K562 (cell line): ENCODE data around the gene OR2A12. TPM values are rescaled to one million over a fixed set of nuclear protein-coding genes. Genes with fewer than 3 reads are reported as not detected.

Source experiments
- polyA plus RNA-seq, 8 experiments: library from polyadenylated mRNA; depleted of rRNA in 4 of 8; stranded (reverse) in 5 of 8; unstranded in 3 of 8; fragments of >200 nt; fragmentation: Nextera tagmentation in 2 of 8; fragmentation: Illumina TruSeq in 1 of 8; extraction: Ambion mirVana in 2 of 8; extraction: Trizol in 1 of 8; gene quantifications; 2 replicates each; pipeline versions ENCODE4 v1.2.1 to v1.2.3, GENCODE V29; 2011 to 2014; ENCODE audit warnings: inconsistent platforms in 1 of 8, missing spikeins in 1 of 8
- small RNA-seq: library from RNA; depleted of rRNA; stranded (forward); fragments of <200 nt; gene quantifications from one replicate; pipeline ENCODE3, GENCODE V24; 2014
- total RNA-seq, 7 experiments: library from RNA; depleted of rRNA in 6 of 7; stranded (reverse); fragments of >200 nt in 6 of 7; fragmentation: Illumina TruSeq in 2 of 7; extraction: Trizol in 2 of 7; gene quantifications; 2 replicates each; pipeline versions ENCODE4 v1.2.1 to v1.2.3, GENCODE V29; 2011 to 2021; ENCODE audit warnings: low replicate concordance in 1 of 7

The OR2A12 gene
- total and polyA plus RNA-seq, 9 of the 15 experiments (the other 6 are each of a cell fraction or from before 2014, with no cell fraction given): not detected

Small RNAs within 50 kb of the gene (small RNA-seq; reads per million reads assigned to genes)
- gene OR2A41P: not detected

Other genes starting within 250 kb of the OR2A12 start
Only the 7 nearest of the 14 such genes appear.
- gene OR6B1, start 86.0 kb upstream of the OR2A12 start, total RNA-seq (2014; rRNA removed): not detected in 2 replicates
- not detected in 2 replicates for gene OR6B1, start 86.0 kb upstream of the OR2A12 start, total RNA-seq (2014; rRNA removed; fragmentation: Illumina TruSeq; extraction: Trizol)
- gene OR6B1, start 86.0 kb upstream of the OR2A12 start, total RNA-seq (2015; rRNA removed; fragmentation: Illumina TruSeq; extraction: Trizol): not detected in 2 replicates
- not detected in 2 replicates for gene OR6B1, start 86.0 kb upstream of the OR2A12 start, total RNA-seq (2021)
- not detected in 2 replicates for gene OR6B1, start 86.0 kb upstream of the OR2A12 start, polyA plus RNA-seq (2011; rRNA removed)
- not detected in 2 replicates for gene OR6B1, start 86.0 kb upstream of the OR2A12 start, polyA plus RNA-seq (2014; fragmentation: Illumina TruSeq; extraction: Trizol)
- not detected for gene OR6B1, start 86.0 kb upstream of the OR2A12 start, polyA plus RNA-seq (2014; fragmentation: Nextera tagmentation; extraction: Ambion mirVana)
- not detected in 2 replicates for gene OR6B1, start 86.0 kb upstream of the OR2A12 start, polyA plus RNA-seq (2014; rRNA removed)
- not detected in 2 replicates for gene OR2A5, start 37.3 kb upstream of the OR2A12 start, total RNA-seq (2014; rRNA removed)
- not detected in 2 replicates for gene OR2A5, start 37.3 kb upstream of the OR2A12 start, total RNA-seq (2014; rRNA removed; fragmentation: Illumina TruSeq; extraction: Trizol)
- gene OR2A5, start 37.3 kb upstream of the OR2A12 start, total RNA-seq (2015; rRNA removed; fragmentation: Illumina TruSeq; extraction: Trizol): not detected in 2 replicates
- gene OR2A5, start 37.3 kb upstream of the OR2A12 start, total RNA-seq (2021): not detected in 2 replicates
- gene OR2A5, start 37.3 kb upstream of the OR2A12 start, polyA plus RNA-seq (2011; rRNA removed): not detected in 2 replicates
- not detected in 2 replicates for gene OR2A5, start 37.3 kb upstream of the OR2A12 start, polyA plus RNA-seq (2014; fragmentation: Illumina TruSeq; extraction: Trizol)
- gene OR2A5, start 37.3 kb upstream of the OR2A12 start, polyA plus RNA-seq (2014; fragmentation: Nextera tagmentation; extraction: Ambion mirVana): not detected
- gene OR2A5, start 37.3 kb upstream of the OR2A12 start, polyA plus RNA-seq (2014; rRNA removed): not detected in 2 replicates
- gene OR2A25, start 16.5 kb upstream of the OR2A12 start, total RNA-seq (2014; rRNA removed): not detected in 2 replicates
- gene OR2A25, start 16.5 kb upstream of the OR2A12 start, total RNA-seq (2014; rRNA removed; fragmentation: Illumina TruSeq; extraction: Trizol): not detected in 2 replicates
- not detected in 2 replicates for gene OR2A25, start 16.5 kb upstream of the OR2A12 start, total RNA-seq (2015; rRNA removed; fragmentation: Illumina TruSeq; extraction: Trizol)
- gene OR2A25, start 16.5 kb upstream of the OR2A12 start, total RNA-seq (2021): not detected in 2 replicates
- not detected in 2 replicates for gene OR2A25, start 16.5 kb upstream of the OR2A12 start, polyA plus RNA-seq (2011; rRNA removed)
- not detected in 2 replicates for gene OR2A25, start 16.5 kb upstream of the OR2A12 start, polyA plus RNA-seq (2014; fragmentation: Illumina TruSeq; extraction: Trizol)
- not detected for gene OR2A25, start 16.5 kb upstream of the OR2A12 start, polyA plus RNA-seq (2014; fragmentation: Nextera tagmentation; extraction: Ambion mirVana)
- not detected in 2 replicates for gene OR2A25, start 16.5 kb upstream of the OR2A12 start, polyA plus RNA-seq (2014; rRNA removed)
- gene OR2A2, start 23.3 kb downstream of the OR2A12 start, total RNA-seq (2014; rRNA removed): not detected in 2 replicates
- gene OR2A2, start 23.3 kb downstream of the OR2A12 start, total RNA-seq (2014; rRNA removed; fragmentation: Illumina TruSeq; extraction: Trizol): not detected in 2 replicates
- gene OR2A2, start 23.3 kb downstream of the OR2A12 start, total RNA-seq (2015; rRNA removed; fragmentation: Illumina TruSeq; extraction: Trizol): not detected in 2 replicates
- not detected in 2 replicates for gene OR2A2, start 23.3 kb downstream of the OR2A12 start, total RNA-seq (2021)
- not detected in 2 replicates for gene OR2A2, start 23.3 kb downstream of the OR2A12 start, polyA plus RNA-seq (2011; rRNA removed)
- not detected in 2 replicates for gene OR2A2, start 23.3 kb downstream of the OR2A12 start, polyA plus RNA-seq (2014; fragmentation: Illumina TruSeq; extraction: Trizol)
- not detected for gene OR2A2, start 23.3 kb downstream of the OR2A12 start, polyA plus RNA-seq (2014; fragmentation: Nextera tagmentation; extraction: Ambion mirVana)
- gene OR2A2, start 23.3 kb downstream of the OR2A12 start, polyA plus RNA-seq (2014; rRNA removed): not detected in 2 replicates
- gene OR2A14, start 36.9 kb downstream of the OR2A12 start, total RNA-seq (2014; rRNA removed): not detected in 2 replicates
- not detected in 2 replicates for gene OR2A14, start 36.9 kb downstream of the OR2A12 start, total RNA-seq (2014; rRNA removed; fragmentation: Illumina TruSeq; extraction: Trizol)
- gene OR2A14, start 36.9 kb downstream of the OR2A12 start, total RNA-seq (2015; rRNA removed; fragmentation: Illumina TruSeq; extraction: Trizol): not detected in 2 replicates
- gene OR2A14, start 36.9 kb downstream of the OR2A12 start, total RNA-seq (2021): not detected in 2 replicates
- gene OR2A14, start 36.9 kb downstream of the OR2A12 start, polyA plus RNA-seq (2011; rRNA removed): not detected in 2 replicates
- not detected in 2 replicates for gene OR2A14, start 36.9 kb downstream of the OR2A12 start, polyA plus RNA-seq (2014; fragmentation: Illumina TruSeq; extraction: Trizol)
- gene OR2A14, start 36.9 kb downstream of the OR2A12 start, polyA plus RNA-seq (2014; fragmentation: Nextera tagmentation; extraction: Ambion mirVana): not detected
- not detected in 2 replicates for gene OR2A14, start 36.9 kb downstream of the OR2A12 start, polyA plus RNA-seq (2014; rRNA removed)
- gene CTAGE4, start 97.2 kb downstream of the OR2A12 start, total RNA-seq (2014; rRNA removed): not detected in 2 replicates
- gene CTAGE4, start 97.2 kb downstream of the OR2A12 start, total RNA-seq (2014; rRNA removed; fragmentation: Illumina TruSeq; extraction: Trizol): not detected in 2 replicates
- gene CTAGE4, start 97.2 kb downstream of the OR2A12 start, total RNA-seq (2015; rRNA removed; fragmentation: Illumina TruSeq; extraction: Trizol): 0.04 TPM in 1 of 2 replicates, not detected in the other
- gene CTAGE4, start 97.2 kb downstream of the OR2A12 start, total RNA-seq (2021): 0.07 TPM in 1 of 2 replicates, not detected in the other
- gene CTAGE4, start 97.2 kb downstream of the OR2A12 start, polyA plus RNA-seq (2011; rRNA removed): 0.08 and 0.17 TPM in 2 replicates
- gene CTAGE4, start 97.2 kb downstream of the OR2A12 start, polyA plus RNA-seq (2014; fragmentation: Illumina TruSeq; extraction: Trizol): not detected in 2 replicates
- not detected for gene CTAGE4, start 97.2 kb downstream of the OR2A12 start, polyA plus RNA-seq (2014; fragmentation: Nextera tagmentation; extraction: Ambion mirVana)
- gene CTAGE4, start 97.2 kb downstream of the OR2A12 start, polyA plus RNA-seq (2014; rRNA removed): 0.07 TPM in 1 of 2 replicates, not detected in the other
- gene ARHGEF35, start 109.6 kb downstream of the OR2A12 start, total RNA-seq (2014; rRNA removed): not detected in 2 replicates
- gene ARHGEF35, start 109.6 kb downstream of the OR2A12 start, total RNA-seq (2014; rRNA removed; fragmentation: Illumina TruSeq; extraction: Trizol): 0.22 and 0.36 TPM in 2 replicates
- 0.30 and 0.33 TPM in 2 replicates for gene ARHGEF35, start 109.6 kb downstream of the OR2A12 start, total RNA-seq (2015; rRNA removed; fragmentation: Illumina TruSeq; extraction: Trizol)
- 0.22 and 0.49 TPM in 2 replicates for gene ARHGEF35, start 109.6 kb downstream of the OR2A12 start, total RNA-seq (2021)
- 0.39 and 0.59 TPM in 2 replicates for gene ARHGEF35, start 109.6 kb downstream of the OR2A12 start, polyA plus RNA-seq (2011; rRNA removed)
- 0.21 TPM in 2 replicates for gene ARHGEF35, start 109.6 kb downstream of the OR2A12 start, polyA plus RNA-seq (2014; fragmentation: Illumina TruSeq; extraction: Trizol)
- gene ARHGEF35, start 109.6 kb downstream of the OR2A12 start, polyA plus RNA-seq (2014; fragmentation: Nextera tagmentation; extraction: Ambion mirVana): not detected
- gene ARHGEF35, start 109.6 kb downstream of the OR2A12 start, polyA plus RNA-seq (2014; rRNA removed): 0.16 TPM in 1 of 2 replicates, not detected in the other